Liver (tissue), 9 donors: Measurements from ENCODE around the gene IRF2BP2. TPM values are rescaled to one million over a fixed set of nuclear protein-coding genes. Genes with fewer than 3 reads are reported as not detected.

Experiments
- DNase-seq: peaks from one replicate; pipeline ENCODE4 v3.0.0-alpha.2; 2017; ENCODE audit warnings: low spot score
- H3K27ac ChIP-seq, 2 donors: one replicate each; pipeline ENCODE4 v1.7.0; 2013; ENCODE audit warnings: inconsistent platforms in 2 of 2, low read length in 2 of 2, control low read depth in 1 of 2, low read depth in 1 of 2, mild to moderate bottlenecking in 1 of 2
- H3K27me3 ChIP-seq, 4 donors: one replicate each; pipeline versions ENCODE4 v1.6.1 to v1.7.0; 2013; ENCODE audit warnings: low read length in 3 of 4, inconsistent platforms in 1 of 4, mild to moderate bottlenecking in 1 of 4, moderate library complexity in 1 of 4; ENCODE audit not compliant: control insufficient read depth in 4 of 4, insufficient read depth in 4 of 4
- H3K36me3 ChIP-seq, 4 donors: one replicate each; pipeline versions ENCODE4 v1.6.1 to v1.7.0; 2013; ENCODE audit warnings: low read length in 3 of 4, mild to moderate bottlenecking in 3 of 4, low read depth in 1 of 4, moderate library complexity in 1 of 4; ENCODE audit not compliant: control insufficient read depth in 4 of 4, insufficient read depth in 3 of 4
- H3K4me1 ChIP-seq, 4 donors: one replicate each; pipeline versions ENCODE4 v1.6.1 to v1.7.0; 2013; ENCODE audit warnings: low read length in 3 of 4, mild to moderate bottlenecking in 3 of 4, moderate library complexity in 1 of 4; ENCODE audit not compliant: control insufficient read depth in 4 of 4, insufficient read depth in 4 of 4
- H3K4me3 ChIP-seq, 3 donors: one replicate each; pipeline versions ENCODE4 v1.6.1 to v1.7.0; 2013; ENCODE audit warnings: low read length in 3 of 3, control low read depth in 1 of 3, low read depth in 1 of 3, mild to moderate bottlenecking in 1 of 3
- H3K9ac ChIP-seq, 2 donors: one replicate each; pipeline ENCODE4 v1.7.0; 2013; ENCODE audit warnings: low read length in 2 of 2, mild to moderate bottlenecking in 2 of 2, moderate library complexity in 2 of 2, control low read depth in 1 of 2, low read depth in 1 of 2
- H3K9me3 ChIP-seq, 4 donors: one replicate each; pipeline versions ENCODE4 v1.6.1 to v1.7.0; 2013; ENCODE audit warnings: low read length in 3 of 4; ENCODE audit not compliant: control insufficient read depth in 4 of 4
- ATF3 ChIP-seq: IDR thresholded peaks from 2 replicates; pipeline ENCODE4 v1.6.1; 2016; ENCODE audit warnings: antibody characterized with exemption
- CTCF ChIP-seq: fragments of 150-350 bp; IDR thresholded peaks from 2 replicates; pipeline ENCODE4 v1.5.1; 2017; ENCODE audit warnings: improper control_type of control experiment, low read depth, low read length; ENCODE audit not compliant: missing input control
- EGR1 ChIP-seq, 2 donors: IDR thresholded peaks; 2 replicates each; pipeline ENCODE4 v1.6.1; 2016 to 2018; ENCODE audit warnings: antibody characterized with exemption in 2 of 2, low read depth in 2 of 2
- FOXA1 ChIP-seq: IDR thresholded peaks from 2 replicates; pipeline ENCODE4 v1.6.1; 2016; ENCODE audit warnings: antibody characterized with exemption
- FOXA2 ChIP-seq: IDR thresholded peaks from 2 replicates; pipeline ENCODE4 v1.6.1; 2016; ENCODE audit warnings: antibody characterized with exemption
- GABPA ChIP-seq, 2 donors: IDR thresholded peaks in 1 of 2; conservative IDR thresholded peaks in 1 of 2; 2 replicates each; pipeline ENCODE4 v1.6.1; 2016; ENCODE audit warnings: antibody characterized with exemption in 2 of 2, mild to moderate bottlenecking in 1 of 2, moderate library complexity in 1 of 2
- HNF4A ChIP-seq, 2 donors: conservative IDR thresholded peaks; 2 replicates each; pipeline ENCODE4 v1.6.1; 2016; ENCODE audit warnings: antibody characterized with exemption in 2 of 2, mild to moderate bottlenecking in 2 of 2
- HNF4G ChIP-seq: IDR thresholded peaks from 2 replicates; pipeline ENCODE4 v1.6.1; 2016; ENCODE audit warnings: antibody characterized with exemption
- JUND ChIP-seq, 2 donors: IDR thresholded peaks; 2 replicates each; pipeline ENCODE4 v1.6.1; 2016; ENCODE audit warnings: antibody characterized with exemption in 2 of 2
- MAX ChIP-seq: IDR thresholded peaks from 2 replicates; pipeline ENCODE4 v1.6.1; 2016; ENCODE audit warnings: antibody characterized with exemption
- NR2F2 ChIP-seq: IDR thresholded peaks from 2 replicates; pipeline ENCODE4 v1.6.1; 2016; ENCODE audit warnings: antibody characterized with exemption
- RAD21 ChIP-seq, 2 donors: IDR thresholded peaks; 2 replicates each; pipeline ENCODE4 v1.6.1; 2016; ENCODE audit warnings: antibody characterized with exemption in 2 of 2, mild to moderate bottlenecking in 2 of 2
- REST ChIP-seq: IDR thresholded peaks from 2 replicates; pipeline ENCODE4 v1.6.1; 2016; ENCODE audit warnings: antibody characterized with exemption, mild to moderate bottlenecking
- RXRA ChIP-seq, 2 donors: IDR thresholded peaks; 2 replicates each; pipeline ENCODE4 v1.6.1; 2017 to 2018; ENCODE audit warnings: antibody characterized with exemption in 2 of 2, mild to moderate bottlenecking in 1 of 2
- SP1 ChIP-seq: IDR thresholded peaks from 2 replicates; pipeline ENCODE4 v1.6.1; 2018; ENCODE audit warnings: antibody characterized with exemption, mild to moderate bottlenecking
- TAF1 ChIP-seq: conservative IDR thresholded peaks from 2 replicates; pipeline ENCODE4 v1.6.1; 2016; ENCODE audit warnings: antibody characterized with exemption, mild to moderate bottlenecking
- YY1 ChIP-seq: IDR thresholded peaks from 2 replicates; pipeline ENCODE4 v1.6.1; 2016; ENCODE audit warnings: antibody characterized with exemption, mild to moderate bottlenecking
- ZBTB33 ChIP-seq: IDR thresholded peaks from 2 replicates; pipeline ENCODE4 v1.6.1; 2016; ENCODE audit warnings: antibody characterized with exemption
- WGBS: extraction: QIAGEN DNeasy Blood & Tissue Kit; methylation state at CpG from one replicate; pipeline ENCODE4 v1.1.7; 2013; 5-methylcytosine and 5-hydroxymethylcytosine counted together
- polyA plus RNA-seq, 2 donors: library from polyadenylated mRNA; stranded (reverse) in 1 of 2; unstranded in 1 of 2; fragments of 200-250 nt in 1 of 2; fragments of >200 nt in 1 of 2; fragmentation: Nextera tagmentation in 1 of 2; extraction: Ambion mirVana in 1 of 2; gene quantifications; one replicate each; pipeline versions ENCODE4 v1.2.1 to v1.2.3, GENCODE V29; 2013 to 2015
- total RNA-seq, 2 donors: library from RNA; depleted of rRNA; stranded (reverse); fragments of >200 nt; gene quantifications; one replicate each; pipeline ENCODE4 v1.2.3, GENCODE V29; 2014
- donor health status: healthy.
- donor health status: healthy.
- donor health status: healthy.
- donor health status: healthy.
- donor health status: healthy.

IRF2BP2 gene
- total and polyA plus RNA-seq, 4 donors = 22.2 to 48.2 (median 35.4) TPM

- no peak for DNase-seq
- no peak overlapping the region for H3K9ac ChIP-seq
- H3K4me1 ChIP-seq = peaks cover 2 to 13% (median 6%) of the 10 kb centered on the region in 4 donors
- no peak overlapping the region for H3K4me3 ChIP-seq
- H3K9me3 ChIP-seq = no peaks in the 10 kb centered on the region
- TF ChIP-seq YY1 = no peak
- no peak for TF ChIP-seq RAD21 (IDR thresholded peaks at IDR 0.05)
- no peak for TF ChIP-seq GABPA (IDR thresholded peaks at IDR 0.05 in 1 of 2, conservative IDR thresholded peaks at IDR 0.05 in 1 of 2)
- no peak for TF ChIP-seq ZBTB33
- TF ChIP-seq NR2F2 = no peak
- TF ChIP-seq ATF3 = no peak
- no peak for TF ChIP-seq SP1
- TF ChIP-seq MAX = no peak
- TF ChIP-seq RXRA (IDR thresholded peaks at IDR 0.05) = no peak
- TF ChIP-seq CTCF = no peak
- no peak for TF ChIP-seq FOXA2
- TF ChIP-seq HNF4G = no peak
- TF ChIP-seq TAF1 = no peak
- no peak for TF ChIP-seq REST
- TF ChIP-seq EGR1 (IDR thresholded peaks at IDR 0.05; ENCODE audit: low read depth in 2 of 2) = no peak
- TF ChIP-seq HNF4A (conservative IDR thresholded peaks at IDR 0.05) = no peak
- TF ChIP-seq JUND (IDR thresholded peaks at IDR 0.05) = no peak
- no peak for TF ChIP-seq FOXA1
- no peak overlapping the region for H3K27ac ChIP-seq
- no peaks in the 10 kb centered on the region for H3K27me3 ChIP-seq
- H3K36me3 ChIP-seq = no peaks in the 10 kb centered on the region
- 82% methylated on average over 7 of the region's 7 CpGs for WGBS
Observed at GRCh38 chr1:234564035-234565029, 45.6 kb downstream of the IRF2BP2 start.
